BJ (cell line): ENCODE data around the gene FANCD2. TPM values are rescaled to one million over a fixed set of nuclear protein-coding genes. Genes with fewer than 3 reads are reported as not detected.
"Not testable (repeated sequence)": the region's sequence is repeated elsewhere in the genome, so short reads cannot be mapped to it uniquely, and the experiment has no call there.

Experiments used
- CTCF ChIA-PET: fragments of 350-600 bp; formaldehyde crosslinking; extraction: SDS; loops from one replicate; lab custom pipeline; 2021; ENCODE audit warnings: antibody characterized with exemption, inconsistent platforms; lab: Yijun Ruan, JAX
- POLR2A ChIA-PET: fragments of 300-600 bp; sonication (Branson Sonifier 250); formaldehyde crosslinking; extraction: SDS; loops from one replicate; lab custom pipeline; 2021; ENCODE audit warnings: antibody characterized with exemption; lab: Charles Lee
- DNase-seq: peaks from one replicate; pipeline ENCODE4 v3.0.0-alpha.2; 2011; ENCODE audit warnings: low read depth
- H3K27me3 ChIP-seq: 2 replicates; pipeline ENCODE4 v1.6.0; 2011; ENCODE audit warnings: low read length; ENCODE audit not compliant: control insufficient read depth, insufficient read depth
- H3K36me3 ChIP-seq: 2 replicates; pipeline ENCODE4 v1.5.1; 2011; ENCODE audit warnings: low read length; ENCODE audit not compliant: control insufficient read depth, insufficient read depth
- H3K4me3 ChIP-seq: 2 replicates; pipeline ENCODE4 v1.5.1; 2011; ENCODE audit warnings: low read depth, mild to moderate bottlenecking, control low read depth, low read length
- CTCF ChIP-seq: IDR thresholded peaks from 2 replicates; pipeline ENCODE4 v1.5.1; 2011; ENCODE audit warnings: low read depth, mild to moderate bottlenecking, control low read depth, inconsistent platforms, low read length, moderate library complexity; ENCODE audit not compliant: insufficient read depth
- polyA plus RNA-seq: library from polyadenylated mRNA; depleted of rRNA; stranded (reverse); fragments of >200 nt; gene quantifications from 2 replicates; pipeline ENCODE4 v1.2.3, GENCODE V29; 2011

FANCD2 gene
- polyA plus RNA-seq, 1 experiment: 5.6 TPM

- CTCF ChIA-PET: interaction anchor here (1.0 kb wide), 1 partner anchor 77 kb away, joined by 3 read pairs; no protein-coding TSS in a partner anchor
- H3K4me3 ChIP-seq: no peak overlapping the region
- POLR2A ChIA-PET: no interaction called here
Measured at GRCh38 chr3:10023587-10024310, 2.5 kb upstream of the FANCD2 start.

GRCh38 chr3:10025205-10026083 is 793 bp upstream of the FANCD2 start:
- POLR2A ChIA-PET: no interaction called here
- DNase-seq: no peak
- TF ChIP-seq CTCF: no peak
- H3K4me3 ChIP-seq: peak overlapping the region; percentile 89
- peaks cover 4% of the 10 kb centered on the region for H3K36me3 ChIP-seq
- CTCF ChIA-PET: interaction anchor here (0.8 to 1.1 kb wide), 2 partner anchors 79 to 93 kb away, joined by 3 read pairs; no protein-coding TSS in a partner anchor
- H3K27me3 ChIP-seq: no peaks in the 10 kb centered on the region

More at GRCh38 chr3:10023587-10024310, 2.5 kb upstream of the FANCD2 start:
- H3K36me3 ChIP-seq: peaks cover 4% of the 10 kb centered on the region
- TF ChIP-seq CTCF: no peak
- DNase-seq: peak; percentile 31
- no peaks in the 10 kb centered on the region for H3K27me3 ChIP-seq

- CTCF ChIA-PET: interaction anchor here (0.7 kb wide), 1 partner anchor 273 kb away, joined by 4 read pairs; no protein-coding TSS in a partner anchor
- no peak for DNase-seq
- TF ChIP-seq CTCF: no peak
- 0 out of 2 replicates have a peak, but pooled peaks cover 1% of the 10 kb centered on the region for H3K36me3 ChIP-seq
- no peaks in the 10 kb centered on the region for H3K27me3 ChIP-seq
- H3K4me3 ChIP-seq: no peak overlapping the region
- POLR2A ChIA-PET: no interaction called here
Measured at GRCh38 chr3:10041034-10041433, 14.8 kb downstream of the FANCD2 start.

GRCh38 chr3:10047876-10048275 is 21.6 kb downstream of the FANCD2 start:
- Histone ChIP-seq H3K27me3 (no peaks in the 10 kb centered on the region), H3K36me3 (no peaks in the 10 kb centered on the region), H3K4me3 (no peak overlapping the region)
- TF ChIP-seq CTCF: no peak
- DNase-seq: no peak
- CTCF ChIA-PET: no interaction called here
- POLR2A ChIA-PET: no interaction called here

GRCh38 chr3:10053054-10053453 is 26.8 kb downstream of the FANCD2 start:
- CTCF ChIA-PET, H3K4me3 ChIP-seq, H3K36me3 ChIP-seq, POLR2A ChIA-PET, H3K27me3 ChIP-seq, DNase-seq: not testable (repeated sequence)
